Bronchial epithelial cell (primary cell): ENCODE results near the gene SECTM1. TPM values are rescaled to one million over a fixed set of nuclear protein-coding genes. Genes with fewer than 3 reads are reported as not detected.
"Not testable (repeated sequence)": the region's sequence is repeated elsewhere in the genome, so short reads cannot be mapped to it uniquely, and the experiment has no call there.

ENCODE experiments used
- DNase-seq: peaks from one replicate; pipeline ENCODE4 v3.0.0-alpha.2; 2010; ENCODE audit warnings: low read depth
- FAIRE-seq: peaks from 2 replicates; lab custom pipeline; 2011; peaks lifted over from hg19 to GRCh38; lab: Jason Lieb, UNC
- H3K27me3 ChIP-seq: 2 replicates; pipeline ENCODE4 v1.5.1; 2011; ENCODE audit warnings: low read length; ENCODE audit not compliant: control insufficient read depth, insufficient read depth
- H3K36me3 ChIP-seq: 2 replicates; pipeline ENCODE4 v1.5.1; 2011; ENCODE audit warnings: low read length; ENCODE audit not compliant: control insufficient read depth, insufficient read depth
- H3K4me3 ChIP-seq: 2 replicates; pipeline ENCODE4 v1.5.1; 2011; ENCODE audit warnings: mild to moderate bottlenecking, low read depth, low read length, control low read depth
- total RNA-seq: library from RNA; depleted of rRNA; stranded (reverse); fragments of >200 nt; gene quantifications from 2 replicates; pipeline ENCODE4 v1.2.1, GENCODE V29; 2014
- TF ChIP-seq, protein P1 (sequence below): IDR thresholded peaks from 2 replicates; pipeline ENCODE4 v1.5.1; 2011; ENCODE audit warnings: mild to moderate bottlenecking, moderate library complexity, low read length, control low read depth, inconsistent platforms; ENCODE audit not compliant: insufficient read depth, severe bottlenecking

Gene SECTM1
- total RNA-seq, 1 donor from 2014 or later = 3.7 TPM

GRCh38 chr17:82373731-82374625 is 40.4 kb upstream of the SECTM1 start:
- Histone ChIP-seq H3K4me3 (no peak overlapping the region), H3K27me3 (peaks cover 31% of the 10 kb centered on the region), H3K36me3 (no peaks in the 10 kb centered on the region)
- DNase-seq = no peak
- no peak for FAIRE-seq
- TF ChIP-seq, protein P1, sequence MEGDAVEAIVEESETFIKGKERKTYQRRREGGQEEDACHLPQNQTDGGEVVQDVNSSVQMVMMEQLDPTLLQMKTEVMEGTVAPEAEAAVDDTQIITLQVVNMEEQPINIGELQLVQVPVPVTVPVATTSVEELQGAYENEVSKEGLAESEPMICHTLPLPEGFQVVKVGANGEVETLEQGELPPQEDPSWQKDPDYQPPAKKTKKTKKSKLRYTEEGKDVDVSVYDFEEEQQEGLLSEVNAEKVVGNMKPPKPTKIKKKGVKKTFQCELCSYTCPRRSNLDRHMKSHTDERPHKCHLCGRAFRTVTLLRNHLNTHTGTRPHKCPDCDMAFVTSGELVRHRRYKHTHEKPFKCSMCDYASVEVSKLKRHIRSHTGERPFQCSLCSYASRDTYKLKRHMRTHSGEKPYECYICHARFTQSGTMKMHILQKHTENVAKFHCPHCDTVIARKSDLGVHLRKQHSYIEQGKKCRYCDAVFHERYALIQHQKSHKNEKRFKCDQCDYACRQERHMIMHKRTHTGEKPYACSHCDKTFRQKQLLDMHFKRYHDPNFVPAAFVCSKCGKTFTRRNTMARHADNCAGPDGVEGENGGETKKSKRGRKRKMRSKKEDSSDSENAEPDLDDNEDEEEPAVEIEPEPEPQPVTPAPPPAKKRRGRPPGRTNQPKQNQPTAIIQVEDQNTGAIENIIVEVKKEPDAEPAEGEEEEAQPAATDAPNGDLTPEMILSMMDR = no peak

GRCh38 chr17:82373072-82373452 is 39.5 kb upstream of the SECTM1 start:
- not testable (repeated sequence) for H3K36me3 ChIP-seq, H3K4me3 ChIP-seq, FAIRE-seq, DNase-seq
- H3K27me3 ChIP-seq = peaks cover 32% of the 10 kb centered on the region

- no peak for DNase-seq
- no peak for FAIRE-seq
- no peaks in the 10 kb centered on the region for H3K36me3 ChIP-seq
- TF ChIP-seq, protein P1 = no peak
- H3K27me3 ChIP-seq = peaks cover 31% of the 10 kb centered on the region
- H3K4me3 ChIP-seq = no peak overlapping the region
Measured at GRCh38 chr17:82372249-82373071, 38.9 kb upstream of the SECTM1 start.

DNA sequence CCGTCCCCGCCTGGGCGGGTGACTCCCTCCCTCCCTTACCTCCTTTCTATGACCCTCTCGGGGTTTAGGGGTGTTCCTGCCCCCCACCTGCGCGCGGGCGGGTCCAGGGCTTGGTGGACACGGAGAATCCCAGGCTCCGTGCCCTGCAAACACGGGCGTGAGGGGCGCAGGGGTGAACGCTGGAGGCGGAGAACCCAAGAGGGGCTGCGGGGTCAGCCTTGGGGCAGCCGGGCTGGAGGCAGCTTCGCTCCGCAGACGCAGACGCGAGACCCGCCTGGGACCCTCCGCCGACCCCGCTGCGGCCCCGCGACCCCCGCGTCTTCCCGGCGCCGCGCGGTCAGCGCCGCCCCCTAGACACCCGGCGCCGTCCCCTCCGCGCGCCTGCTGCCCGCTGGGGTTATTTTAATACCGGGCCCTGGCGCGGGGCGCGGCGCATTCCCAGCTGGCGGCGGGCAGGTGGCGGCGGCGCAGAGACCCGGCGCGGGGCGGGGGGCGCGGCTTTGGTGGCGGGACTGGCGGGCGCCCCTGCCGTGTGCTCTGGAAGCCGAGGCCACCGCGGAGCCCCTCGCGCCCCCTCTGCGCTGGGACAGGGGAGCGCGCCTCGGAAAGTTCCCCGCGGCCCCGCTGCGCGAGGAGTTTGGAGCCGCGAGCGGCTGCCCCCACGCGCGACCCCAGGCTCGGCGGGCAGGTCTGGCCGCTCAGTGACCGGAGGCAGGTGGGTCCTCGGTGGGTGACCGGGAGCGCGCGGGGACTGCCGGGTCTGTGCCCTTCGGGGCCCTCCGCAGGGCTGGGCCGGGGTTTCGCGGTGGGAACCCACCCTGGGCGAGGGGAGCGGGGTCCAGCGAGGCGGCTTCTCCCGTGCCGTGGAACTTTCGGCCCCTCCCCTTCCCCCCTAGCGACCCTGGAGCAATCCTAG is 38.0 kb upstream of the SECTM1 start, which contains the start of gene UTS2R:
Gene UTS2R (plus strand): TSS at position 433 of the 916 bp plus-strand sequence. CDS start 2,560 bp downstream, outside the sequence.
- FAIRE-seq = no peak
- H3K27me3 ChIP-seq = peaks cover 31% of the 10 kb centered on the region
- no peak within 1 kb of the TSS for H3K4me3 ChIP-seq
- TF ChIP-seq, protein P1 = no peak
- no peaks in the 10 kb centered on the region for H3K36me3 ChIP-seq
- DNase-seq = no peak

DNA sequence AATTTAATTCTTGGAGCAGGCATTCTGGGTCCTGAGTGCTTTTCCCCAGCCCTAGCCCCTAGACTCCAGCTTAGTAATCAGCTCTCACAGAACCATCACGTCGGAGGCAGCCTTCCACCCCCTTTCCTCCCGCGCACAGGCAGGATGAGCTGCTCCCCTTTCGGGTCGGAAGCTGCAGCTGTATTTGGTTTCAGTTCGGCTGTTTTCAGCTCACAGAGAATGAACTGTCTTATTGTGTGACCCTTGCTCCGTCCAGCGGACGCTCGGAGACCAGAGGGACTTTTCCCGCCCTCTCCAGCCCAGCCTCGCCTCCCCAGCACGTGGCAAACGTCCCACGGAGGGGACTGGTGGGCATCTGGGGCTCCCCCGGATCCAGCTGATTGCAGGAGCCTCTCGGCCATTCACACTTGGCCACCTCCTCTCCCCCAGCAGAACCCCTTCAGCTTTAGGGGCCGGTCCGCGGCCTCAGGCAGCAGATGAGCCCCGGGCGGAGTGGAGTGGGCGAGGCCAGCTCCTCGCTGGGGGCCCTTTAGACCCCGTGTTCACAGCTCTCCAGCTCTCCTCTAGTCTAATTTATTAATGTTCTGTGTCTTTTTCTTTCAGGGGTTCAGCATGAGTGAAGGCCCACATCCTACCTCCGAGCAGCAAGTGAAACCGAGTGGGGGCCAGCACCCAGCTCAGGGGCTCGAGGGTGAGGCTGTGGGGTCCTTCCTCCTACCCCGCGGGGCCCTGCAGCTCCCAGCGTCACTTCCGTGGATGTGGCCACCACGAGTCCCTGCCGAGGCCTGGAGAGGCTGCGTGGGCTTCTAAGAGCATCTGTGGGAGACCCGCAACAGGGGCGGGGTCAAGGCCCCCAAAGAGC is 37.1 kb upstream of the SECTM1 start:
- FAIRE-seq (no peak), DNase-seq (no peak)
- Histone ChIP-seq H3K36me3 (no peaks in the 10 kb centered on the region), H3K27me3 (peaks cover 27% of the 10 kb centered on the region), H3K4me3 (no peak overlapping the region)
- TF ChIP-seq, protein P1 = no peak
